ENCODE data around the gene DLST. TPM values are rescaled to one million over a fixed set of nuclear protein-coding genes. Genes with fewer than 3 reads are reported as not detected.

The DLST gene
- total RNA-seq, 1 donor from 2014 or later, result 74.4 TPM

- Mint-ChIP-seq H3K4me1 (no peaks in the 10 kb centered on the region), H3K4me3 (no peak overlapping the region), H3K9me3 (no peaks in the 10 kb centered on the region), H3K27ac (no peak overlapping the region), H3K27me3 (ENCODE audit: low read depth) (peaks cover 17% of the 10 kb centered on the region), H3K36me3 (no peaks in the 10 kb centered on the region)
- TF ChIP-seq, protein P1, sequence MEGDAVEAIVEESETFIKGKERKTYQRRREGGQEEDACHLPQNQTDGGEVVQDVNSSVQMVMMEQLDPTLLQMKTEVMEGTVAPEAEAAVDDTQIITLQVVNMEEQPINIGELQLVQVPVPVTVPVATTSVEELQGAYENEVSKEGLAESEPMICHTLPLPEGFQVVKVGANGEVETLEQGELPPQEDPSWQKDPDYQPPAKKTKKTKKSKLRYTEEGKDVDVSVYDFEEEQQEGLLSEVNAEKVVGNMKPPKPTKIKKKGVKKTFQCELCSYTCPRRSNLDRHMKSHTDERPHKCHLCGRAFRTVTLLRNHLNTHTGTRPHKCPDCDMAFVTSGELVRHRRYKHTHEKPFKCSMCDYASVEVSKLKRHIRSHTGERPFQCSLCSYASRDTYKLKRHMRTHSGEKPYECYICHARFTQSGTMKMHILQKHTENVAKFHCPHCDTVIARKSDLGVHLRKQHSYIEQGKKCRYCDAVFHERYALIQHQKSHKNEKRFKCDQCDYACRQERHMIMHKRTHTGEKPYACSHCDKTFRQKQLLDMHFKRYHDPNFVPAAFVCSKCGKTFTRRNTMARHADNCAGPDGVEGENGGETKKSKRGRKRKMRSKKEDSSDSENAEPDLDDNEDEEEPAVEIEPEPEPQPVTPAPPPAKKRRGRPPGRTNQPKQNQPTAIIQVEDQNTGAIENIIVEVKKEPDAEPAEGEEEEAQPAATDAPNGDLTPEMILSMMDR (IDR thresholded peaks at IDR 0.05; ENCODE audit: unreplicated experiment), result no peak
- no peak for DNase-seq (ENCODE audit: low spot score in 2 of 2, unreplicated experiment in 2 of 2)
Measured at GRCh38 chr14:74919421-74920165, 37.9 kb downstream of the DLST start.

DNA sequence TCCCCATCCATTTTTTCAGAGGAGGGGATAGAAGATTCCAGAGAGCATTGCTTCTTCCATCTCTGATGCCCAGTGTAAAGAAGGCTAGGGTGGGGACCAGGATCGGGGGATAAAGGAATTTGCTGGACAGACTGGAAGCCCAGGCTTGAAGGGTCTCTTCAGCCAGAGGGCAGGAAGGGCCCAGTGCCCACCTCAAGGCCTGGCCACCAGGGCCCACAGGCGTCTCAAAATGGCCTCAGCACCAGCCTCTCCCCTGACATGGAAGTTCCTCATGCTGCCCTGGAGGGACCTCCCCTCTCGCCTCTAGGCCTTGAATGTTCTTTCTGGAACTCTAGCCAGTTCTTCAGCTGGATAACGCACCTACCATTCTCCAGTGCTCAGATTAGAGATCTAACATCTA lies 38.6 kb downstream of the DLST start:
- Mint-ChIP-seq H3K36me3 (no peaks in the 10 kb centered on the region), H3K27ac (no peak overlapping the region), H3K4me3 (no peak overlapping the region), H3K27me3 (ENCODE audit: low read depth) (peaks cover 23% of the 10 kb centered on the region), H3K4me1 (no peaks in the 10 kb centered on the region), H3K9me3 (no peaks in the 10 kb centered on the region)
- TF ChIP-seq, protein P1 (IDR thresholded peaks at IDR 0.05; ENCODE audit: unreplicated experiment), result no peak
- DNase-seq (ENCODE audit: low spot score in 2 of 2, unreplicated experiment in 2 of 2), result no peak

- peaks cover 27% of the 10 kb centered on the region for H3K27me3 Mint-ChIP-seq (ENCODE audit: low read depth)
- H3K36me3 Mint-ChIP-seq, result no peaks in the 10 kb centered on the region
- H3K27ac Mint-ChIP-seq, result no peak overlapping the region
- H3K9me3 Mint-ChIP-seq, result no peaks in the 10 kb centered on the region
- no peak for DNase-seq (ENCODE audit: low spot score in 2 of 2, unreplicated experiment in 2 of 2)
- H3K4me3 Mint-ChIP-seq, result no peak overlapping the region
- H3K4me1 Mint-ChIP-seq, result no peaks in the 10 kb centered on the region
- TF ChIP-seq, protein P1 (IDR thresholded peaks at IDR 0.05; ENCODE audit: unreplicated experiment), result no peak
Measured at GRCh38 chr14:74921053-74921620, 39.4 kb downstream of the DLST start.

DNA sequence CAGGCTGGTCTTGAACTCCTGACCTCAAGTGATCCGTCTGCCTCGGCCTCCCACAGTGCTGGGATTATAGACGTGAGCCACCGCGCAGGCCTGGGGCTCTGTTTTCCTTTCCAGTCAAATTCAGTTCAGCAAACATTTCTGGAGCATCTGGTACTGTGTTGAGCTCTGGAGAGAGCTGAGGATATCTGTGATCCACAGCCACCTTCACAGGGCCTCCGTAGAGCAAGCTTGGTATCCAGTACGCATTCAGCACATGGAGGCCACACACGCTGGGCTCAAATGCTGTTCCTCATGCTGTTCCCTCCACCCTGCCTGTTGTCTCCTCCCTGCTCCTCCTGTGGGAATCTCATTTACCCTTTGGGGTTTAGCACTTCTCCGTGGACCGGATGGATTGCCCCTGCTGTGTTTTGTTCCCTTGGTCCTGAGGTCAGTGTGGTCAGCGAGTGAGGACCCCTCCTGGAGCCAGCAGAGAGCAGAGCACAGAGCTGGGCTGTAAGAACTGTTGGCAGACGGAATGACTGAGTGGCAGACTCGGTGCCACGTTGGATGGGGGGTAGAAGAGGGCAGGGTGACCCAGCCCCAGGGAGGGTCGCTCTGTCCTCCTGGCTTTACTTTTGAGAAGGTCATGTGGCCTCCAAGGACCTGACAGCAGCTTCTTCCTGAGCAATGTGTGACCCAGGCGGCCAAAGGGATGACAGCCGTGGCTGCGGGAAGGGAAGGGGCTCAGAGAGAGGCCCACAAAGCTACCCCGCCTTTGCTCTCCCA lies 40.5 kb downstream of the DLST start:
- TF ChIP-seq, protein P1 (IDR thresholded peaks at IDR 0.05; ENCODE audit: unreplicated experiment), result no peak
- no peaks in the 10 kb centered on the region for H3K36me3 Mint-ChIP-seq
- peaks cover 37% of the 10 kb centered on the region for H3K27me3 Mint-ChIP-seq (ENCODE audit: low read depth)
- peak overlapping the region; percentile 52 for H3K4me3 Mint-ChIP-seq
- no peak overlapping the region for H3K27ac Mint-ChIP-seq
- no peaks in the 10 kb centered on the region for H3K9me3 Mint-ChIP-seq
- DNase-seq (ENCODE audit: low spot score in 2 of 2, unreplicated experiment in 2 of 2), result no peak
- H3K4me1 Mint-ChIP-seq, result no peaks in the 10 kb centered on the region

GRCh38 chr14:74922752-74923401 lies 41.2 kb downstream of the DLST start, which contains the start of gene RPS6KL1:
RPS6KL1 (minus strand) TSS chr14:74923260; CDS start chr14:74921541, 1,719 bp downstream.
- Mint-ChIP-seq H3K36me3 (no peaks in the 10 kb centered on the region), H3K9me3 (no peaks in the 10 kb centered on the region), H3K4me1 (no peaks in the 10 kb centered on the region), H3K4me3 (peak within 1 kb of the TSS; percentile 52), H3K27ac (no peak within 1 kb of the TSS), H3K27me3 (ENCODE audit: low read depth) (peaks cover 41% of the 10 kb centered on the region)
- TF ChIP-seq, protein P1 (IDR thresholded peaks at IDR 0.05; ENCODE audit: unreplicated experiment), result no peak
- peak; percentile 67 to 73 for DNase-seq (ENCODE audit: low spot score in 2 of 2, unreplicated experiment in 2 of 2)

All from mesothelial cell of epicardium (in vitro differentiated cells).